Spleen (tissue), 7 donors: ENCODE results near the gene SYK.

Experiments
- CTCF ChIP-seq, 11 experiments: fragments of 200-600 bp in 7 of 11; fragments of 450-650 bp in 4 of 11; sonication (generic) in 4 of 11; IDR thresholded peaks in 8 of 11; conservative IDR thresholded peaks in 3 of 11; 1 replicate in 7 of 11; 2 replicates in 4 of 11; pipeline versions ENCODE4 v1.4.0 to v1.8.0; 2016 to 2021; ENCODE audit warnings: antibody characterized with exemption in 11 of 11, inconsistent platforms in 4 of 11, mild to moderate bottlenecking in 1 of 11
- POLR2A ChIP-seq, 3 donors: fragments of 450-650 bp; IDR thresholded peaks; one replicate each; pipeline ENCODE4 v1.5.1; 2017; ENCODE audit warnings: antibody characterized with exemption in 3 of 3, mild to moderate bottlenecking in 1 of 3
- POLR2AphosphoS5 ChIP-seq, 3 donors: sonication (generic); formaldehyde crosslinking; IDR thresholded peaks; one replicate each; pipeline ENCODE4 v1.5.1; 2017; ENCODE audit warnings: antibody characterized with exemption in 3 of 3
- donor health status: DM: no; HTN: no; CAD: no; lungs with moderate emphysema.
- donor health status: DM: no; HTN: no; CAD: no.
- donor health status: DM: no; HTN: no; CAD: no.

- TF ChIP-seq POLR2AphosphoS5 (IDR thresholded peaks at IDR 0.05) (no peak), CTCF (IDR thresholded peaks at IDR 0.05 in 8 of 11, conservative IDR thresholded peaks at IDR 0.05 in 3 of 11) (no peak), POLR2A (IDR thresholded peaks at IDR 0.05) (no peak)
Measured at GRCh38 chr9:90888941-90889340, 87.3 kb downstream of the SYK start.
